Measurements from ENCODE around the gene LIN37. TPM values are rescaled to one million over a fixed set of nuclear protein-coding genes. Genes with fewer than 3 reads are reported as not detected.

LIN37 gene
- total RNA-seq, 2 experiments from 2014 or later = 13.7 to 15.9 TPM

DNA sequence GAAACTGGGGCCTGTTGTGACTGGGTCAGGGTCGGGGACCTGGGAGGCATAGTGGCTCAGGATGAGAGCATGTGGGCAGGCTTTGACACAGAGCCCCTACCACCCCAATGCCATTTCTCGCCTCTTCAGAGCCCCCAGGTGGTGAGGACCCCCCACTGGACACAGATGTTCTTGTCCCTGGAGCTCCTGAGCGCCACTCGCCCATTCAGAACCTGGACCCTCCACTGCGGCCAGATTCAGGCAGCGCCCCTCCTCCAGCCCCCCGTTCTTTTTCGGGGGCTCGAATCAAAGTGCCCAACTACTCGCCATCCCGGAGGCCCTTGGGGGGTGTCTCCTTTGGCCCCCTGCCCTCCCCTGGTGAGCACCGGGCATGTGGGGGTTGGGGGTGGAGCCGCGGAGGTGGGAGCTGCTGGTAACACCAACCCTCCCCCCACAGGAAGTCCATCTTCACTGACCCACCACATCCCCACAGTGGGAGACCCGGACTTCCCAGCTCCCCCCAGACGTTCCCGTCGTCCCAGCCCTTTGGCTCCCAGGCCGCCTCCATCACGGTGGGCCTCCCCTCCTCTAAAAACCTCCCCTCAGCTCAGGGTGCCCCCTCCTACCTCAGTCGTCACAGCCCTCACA, 16.5 kb upstream of the LIN37 start:
- H3K4me3 Mint-ChIP-seq = no peak overlapping the region
- no peak overlapping the region for H3K27ac Mint-ChIP-seq
- peaks cover 53% of the 10 kb centered on the region for H3K36me3 Mint-ChIP-seq (ENCODE audit: low read depth)
- no peaks in the 10 kb centered on the region for H3K27me3 Mint-ChIP-seq
- H3K4me1 Mint-ChIP-seq = peaks cover 5% of the 10 kb centered on the region
- no peaks in the 10 kb centered on the region for H3K9me3 Mint-ChIP-seq
- DNase-seq = no peak
- CTCF ChIA-PET = interaction anchor here (0.7 to 0.9 kb wide), 2 partner anchors 9 kb away, joined by 3 read pairs; no protein-coding TSS in a partner anchor
- POLR2A ChIA-PET = no interaction called here

DNA sequence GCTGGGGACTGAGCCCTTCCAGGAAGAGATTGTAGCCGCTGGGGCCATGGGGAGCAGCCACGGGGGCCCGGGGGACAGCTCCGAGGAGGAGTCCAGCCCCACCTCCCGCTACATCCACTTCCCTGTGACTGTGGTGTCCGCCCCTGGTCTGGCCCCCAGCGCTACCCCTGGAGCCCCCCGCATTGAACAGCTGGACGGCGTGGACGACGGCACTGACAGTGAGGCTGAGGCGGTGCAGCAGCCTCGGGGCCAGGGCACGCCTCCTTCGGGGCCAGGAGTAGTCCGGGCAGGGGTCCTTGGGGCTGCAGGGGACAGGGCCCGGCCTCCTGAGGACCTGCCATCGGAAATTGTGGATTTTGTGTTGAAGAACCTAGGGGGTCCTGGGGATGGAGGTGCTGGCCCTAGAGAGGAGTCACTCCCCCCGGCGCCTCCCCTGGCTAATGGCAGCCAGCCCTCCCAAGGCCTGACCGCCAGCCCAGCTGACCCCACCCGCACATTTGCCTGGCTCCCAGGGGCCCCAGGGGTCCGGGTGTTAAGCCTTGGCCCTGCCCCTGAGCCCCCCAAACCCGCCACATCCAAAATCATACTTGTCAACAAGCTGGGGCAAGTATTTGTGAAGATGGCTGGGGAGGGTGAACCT, 15.7 kb upstream of the LIN37 start:
- peaks cover 12% of the 10 kb centered on the region for H3K4me1 Mint-ChIP-seq
- H3K36me3 Mint-ChIP-seq (ENCODE audit: low read depth) = peaks cover 55% of the 10 kb centered on the region
- ChIA-PET CTCF (interaction anchor here (0.7 to 0.9 kb wide), 2 partner anchors 8 to 9 kb away, joined by 3 read pairs; no protein-coding TSS in a partner anchor), POLR2A (interaction anchor here (0.6 kb wide), 1 partner anchor 54 kb away, joined by 4 read pairs; no protein-coding TSS in a partner anchor)
- no peaks in the 10 kb centered on the region for H3K9me3 Mint-ChIP-seq
- no peaks in the 10 kb centered on the region for H3K27me3 Mint-ChIP-seq
- no peak overlapping the region for H3K27ac Mint-ChIP-seq
- no peak for DNase-seq
- no peak overlapping the region for H3K4me3 Mint-ChIP-seq

DNA sequence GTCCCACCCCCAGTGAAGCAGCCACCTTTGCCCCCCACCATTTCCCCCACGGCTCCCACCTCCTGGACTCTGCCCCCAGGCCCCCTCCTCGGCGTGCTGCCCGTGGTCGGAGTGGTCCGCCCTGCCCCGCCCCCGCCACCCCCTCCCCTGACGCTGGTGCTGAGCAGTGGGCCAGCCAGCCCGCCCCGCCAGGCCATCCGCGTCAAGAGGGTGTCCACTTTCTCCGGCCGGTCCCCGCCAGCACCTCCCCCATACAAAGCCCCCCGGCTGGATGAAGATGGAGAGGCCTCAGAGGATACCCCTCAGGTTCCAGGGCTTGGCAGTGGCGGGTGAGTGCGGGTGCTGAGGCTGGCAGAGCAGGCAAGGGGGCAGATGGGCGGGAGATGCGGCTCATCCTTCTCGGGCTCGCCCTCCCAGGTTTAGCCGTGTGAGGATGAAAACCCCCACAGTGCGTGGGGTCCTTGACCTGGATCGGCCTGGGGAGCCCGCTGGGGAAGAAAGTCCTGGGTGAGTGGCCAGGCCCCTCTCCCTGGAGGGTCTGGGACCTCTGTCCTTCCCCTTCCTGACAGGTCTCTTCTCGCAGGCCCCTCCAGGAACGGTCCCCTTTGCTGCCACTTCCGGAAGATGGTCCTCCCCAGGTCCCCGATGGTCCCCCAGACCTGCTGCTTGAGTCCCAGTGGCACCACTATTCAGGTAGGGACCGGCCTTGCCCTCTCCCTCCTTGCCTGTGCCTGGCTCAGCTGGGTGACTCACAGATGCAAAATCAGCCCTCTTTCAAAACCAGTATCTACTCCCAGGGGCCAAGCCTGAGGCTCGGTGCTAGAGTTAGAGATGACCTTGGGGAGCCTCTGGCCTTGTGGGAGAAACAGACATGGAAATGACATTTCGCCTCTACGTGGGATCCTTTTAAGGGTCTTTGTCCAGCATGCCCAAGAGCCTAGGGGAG, 14.9 kb upstream of the LIN37 start:
- Mint-ChIP-seq H3K27me3 (no peaks in the 10 kb centered on the region), H3K4me3 (no peak overlapping the region), H3K36me3 (ENCODE audit: low read depth) (peaks cover 54% of the 10 kb centered on the region), H3K27ac (no peak overlapping the region), H3K9me3 (no peaks in the 10 kb centered on the region), H3K4me1 (peaks cover 12% of the 10 kb centered on the region)
- POLR2A ChIA-PET = no interaction called here
- DNase-seq = no peak
- CTCF ChIA-PET = no interaction called here

DNA sequence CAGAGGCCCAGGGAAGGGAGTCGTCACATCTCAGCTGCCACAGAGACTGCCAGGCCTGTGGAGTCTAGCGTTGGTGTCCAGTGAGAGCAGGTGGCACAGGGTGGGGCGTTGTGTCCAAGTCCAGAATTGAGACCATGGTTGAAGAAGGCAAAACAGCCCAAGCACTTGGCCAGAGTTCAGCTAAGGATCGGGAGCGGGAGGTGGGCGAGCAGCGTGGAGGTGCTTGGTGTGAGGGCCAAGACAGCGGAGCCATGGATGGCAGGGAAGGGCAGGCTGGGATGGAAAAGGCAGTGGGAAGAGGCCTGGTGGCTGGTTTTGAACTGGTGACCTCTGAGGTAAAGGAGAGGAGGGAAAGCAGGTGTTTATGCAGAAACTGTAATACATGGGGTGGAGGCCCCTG, 14.1 kb upstream of the LIN37 start:
- DNase-seq = no peak
- Mint-ChIP-seq H3K36me3 (ENCODE audit: low read depth) (peaks cover 49% of the 10 kb centered on the region), H3K27me3 (no peaks in the 10 kb centered on the region), H3K9me3 (no peaks in the 10 kb centered on the region), H3K4me1 (peaks cover 16% of the 10 kb centered on the region), H3K4me3 (no peak overlapping the region), H3K27ac (no peak overlapping the region)
- ChIA-PET CTCF (no interaction called here), POLR2A (no interaction called here)

DNA sequence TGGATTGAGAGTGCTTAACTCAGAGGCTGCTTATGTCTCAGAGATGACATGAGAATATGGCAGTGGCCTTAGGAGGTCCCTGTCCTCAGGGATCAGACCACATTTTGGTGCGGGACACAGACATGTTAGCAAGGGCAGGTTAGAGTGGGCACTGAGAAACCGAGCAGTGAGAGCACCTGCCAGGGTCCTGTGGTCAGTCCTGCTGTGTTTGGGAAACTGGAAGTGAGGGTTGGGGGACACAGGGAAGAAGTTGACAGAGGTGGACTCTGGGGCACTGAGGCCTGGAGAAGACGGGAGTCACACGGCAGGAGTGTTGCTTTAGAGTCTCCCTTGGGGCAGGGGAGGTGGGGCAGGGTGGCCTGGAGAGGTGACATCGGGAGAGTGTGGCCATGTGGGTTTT, 13.5 kb upstream of the LIN37 start:
- H3K36me3 Mint-ChIP-seq (ENCODE audit: low read depth) = peaks cover 45% of the 10 kb centered on the region
- CTCF ChIA-PET = no interaction called here
- H3K4me3 Mint-ChIP-seq = no peak overlapping the region
- peaks cover 21% of the 10 kb centered on the region for H3K4me1 Mint-ChIP-seq
- no peaks in the 10 kb centered on the region for H3K27me3 Mint-ChIP-seq
- no peak overlapping the region for H3K27ac Mint-ChIP-seq
- POLR2A ChIA-PET = no interaction called here
- no peak for DNase-seq
- no peaks in the 10 kb centered on the region for H3K9me3 Mint-ChIP-seq

DNA sequence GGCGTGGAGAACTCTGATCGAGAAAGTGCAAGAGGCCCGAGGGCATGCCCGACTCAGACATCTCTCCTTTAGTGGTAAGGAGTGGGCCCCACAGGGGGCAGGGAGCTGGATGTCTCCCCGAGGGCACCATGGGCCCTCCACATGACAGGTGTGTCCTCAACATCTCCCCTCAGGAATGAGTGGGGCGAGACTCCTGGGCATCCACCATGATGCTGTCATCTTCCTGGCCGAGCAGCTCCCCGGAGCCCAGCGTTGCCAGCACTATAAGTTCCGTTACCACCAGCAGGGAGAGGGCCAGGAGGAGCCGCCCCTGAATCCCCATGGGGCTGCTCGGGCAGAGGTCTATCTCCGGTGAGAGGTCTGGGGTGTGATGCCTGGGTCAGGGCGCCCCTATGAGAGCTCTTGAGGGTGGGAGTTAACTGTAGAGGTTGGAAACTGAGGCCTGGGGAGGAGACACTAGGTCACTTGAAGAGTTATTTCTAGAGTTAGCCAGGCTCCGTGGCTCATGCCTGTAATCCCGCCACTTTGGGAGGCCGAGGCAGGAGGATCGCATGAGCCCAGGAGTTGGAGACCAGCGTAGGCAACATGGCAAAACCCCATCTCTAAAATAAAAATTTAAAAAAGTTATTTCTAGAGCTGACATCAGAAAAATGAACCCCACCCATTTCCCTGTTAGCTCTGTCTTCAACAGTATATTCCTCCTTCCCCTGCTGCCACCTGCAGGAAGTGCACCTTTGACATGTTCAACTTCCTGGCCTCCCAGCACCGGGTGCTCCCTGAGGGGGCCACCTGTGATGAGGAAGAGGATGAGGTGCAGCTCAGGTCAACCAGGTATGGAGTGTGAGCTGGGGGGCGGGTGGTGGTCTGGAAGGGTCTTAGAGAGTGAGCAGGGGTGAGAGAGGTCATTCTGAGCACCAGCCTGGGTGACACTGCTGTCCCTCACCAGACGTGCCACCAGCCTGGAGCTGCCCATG, 11.2 kb upstream of the LIN37 start:
- Mint-ChIP-seq H3K4me3 (no peak overlapping the region), H3K9me3 (no peaks in the 10 kb centered on the region), H3K27me3 (no peaks in the 10 kb centered on the region), H3K36me3 (ENCODE audit: low read depth) (peaks cover 30% of the 10 kb centered on the region), H3K4me1 (peaks cover 28% of the 10 kb centered on the region), H3K27ac (no peak overlapping the region)
- peak; percentile 48 for DNase-seq
- ChIA-PET POLR2A (no interaction called here), CTCF (interaction anchor here (0.6 to 2.2 kb wide), 11 partner anchors 8 to 393 kb away, joined by 3 to 13 read pairs (median 3); partner anchors contain the start of genes ALKBH6, LIN37, PSENEN and U2AF1L4)

DNA sequence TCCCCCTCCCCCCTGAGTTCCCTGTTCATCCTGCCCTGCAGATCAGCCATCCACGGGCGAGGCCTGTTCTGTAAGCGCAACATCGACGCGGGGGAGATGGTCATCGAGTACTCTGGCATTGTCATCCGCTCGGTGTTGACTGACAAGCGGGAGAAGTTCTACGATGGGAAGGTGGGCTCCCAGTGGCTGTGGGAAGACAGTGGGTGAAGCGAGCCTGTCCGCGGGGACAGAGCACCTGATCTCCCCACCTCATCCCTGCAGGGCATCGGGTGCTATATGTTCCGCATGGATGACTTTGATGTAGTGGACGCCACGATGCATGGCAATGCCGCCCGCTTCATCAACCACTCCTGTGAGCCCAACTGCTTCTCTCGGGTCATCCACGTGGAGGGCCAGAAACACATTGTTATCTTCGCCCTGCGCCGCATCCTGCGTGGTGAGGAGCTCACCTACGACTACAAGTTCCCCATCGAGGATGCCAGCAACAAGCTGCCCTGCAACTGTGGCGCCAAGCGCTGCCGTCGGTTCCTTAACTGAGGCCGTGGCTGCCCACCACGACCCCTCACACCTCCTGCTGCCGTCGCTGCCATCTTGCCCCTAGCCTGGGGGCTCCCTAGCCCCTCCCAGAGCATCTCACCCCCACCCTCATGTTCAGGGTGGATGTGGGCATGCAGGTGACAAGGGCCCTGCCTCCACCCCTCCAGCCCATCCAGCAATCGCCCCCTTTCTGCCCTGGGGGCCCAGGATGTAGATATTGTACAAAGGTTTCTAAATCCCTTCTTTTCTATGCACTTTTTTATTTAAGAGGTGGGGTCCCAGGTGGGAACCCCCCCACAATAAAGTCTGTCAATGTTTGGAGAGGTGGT, 10.1 kb upstream of the LIN37 start:
- no peak for DNase-seq
- Mint-ChIP-seq H3K9me3 (no peaks in the 10 kb centered on the region), H3K4me1 (peaks cover 38% of the 10 kb centered on the region), H3K27ac (no peak overlapping the region), H3K27me3 (no peaks in the 10 kb centered on the region), H3K4me3 (no peak overlapping the region), H3K36me3 (ENCODE audit: low read depth) (peaks cover 38% of the 10 kb centered on the region)
- ChIA-PET POLR2A (interaction anchor here (0.6 kb wide), 1 partner anchor 10 kb away, joined by 3 read pairs; the partner anchor contains the start of gene LIN37), CTCF (interaction anchor here (0.6 to 2.2 kb wide), 7 partner anchors 7 to 392 kb away, joined by 3 to 13 read pairs (median 4); partner anchors contain the start of genes ALKBH6, PSENEN and U2AF1L4)

DNA sequence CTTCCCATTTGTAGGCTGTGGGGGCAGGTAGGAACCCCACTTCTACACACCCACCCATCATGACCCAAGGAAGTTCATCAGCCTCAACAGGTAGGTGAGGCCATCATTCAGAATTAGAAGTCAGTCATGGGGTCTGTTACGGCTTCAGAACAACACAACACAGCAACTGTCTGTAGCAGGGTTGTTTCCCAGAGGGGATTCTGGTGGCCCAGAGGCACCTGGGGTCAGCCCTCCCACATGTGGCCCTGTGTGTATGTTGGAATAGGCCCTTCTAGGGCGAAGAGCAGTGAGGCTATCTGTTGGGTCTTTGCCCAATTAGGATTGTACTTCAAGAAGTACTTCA, 9.5 kb upstream of the LIN37 start:
- H3K27ac Mint-ChIP-seq = no peak overlapping the region
- H3K9me3 Mint-ChIP-seq = no peaks in the 10 kb centered on the region
- H3K4me1 Mint-ChIP-seq = peaks cover 41% of the 10 kb centered on the region
- H3K27me3 Mint-ChIP-seq = no peaks in the 10 kb centered on the region
- no peak for DNase-seq
- CTCF ChIA-PET = interaction anchor here (1.0 to 2.3 kb wide), 4 partner anchors 9 to 35 kb away, joined by 3 to 11 read pairs (median 6); partner anchors contain the start of genes LIN37 and ZBTB32
- H3K36me3 Mint-ChIP-seq (ENCODE audit: low read depth) = peaks cover 38% of the 10 kb centered on the region
- no peak overlapping the region for H3K4me3 Mint-ChIP-seq
- POLR2A ChIA-PET = no interaction called here

DNA sequence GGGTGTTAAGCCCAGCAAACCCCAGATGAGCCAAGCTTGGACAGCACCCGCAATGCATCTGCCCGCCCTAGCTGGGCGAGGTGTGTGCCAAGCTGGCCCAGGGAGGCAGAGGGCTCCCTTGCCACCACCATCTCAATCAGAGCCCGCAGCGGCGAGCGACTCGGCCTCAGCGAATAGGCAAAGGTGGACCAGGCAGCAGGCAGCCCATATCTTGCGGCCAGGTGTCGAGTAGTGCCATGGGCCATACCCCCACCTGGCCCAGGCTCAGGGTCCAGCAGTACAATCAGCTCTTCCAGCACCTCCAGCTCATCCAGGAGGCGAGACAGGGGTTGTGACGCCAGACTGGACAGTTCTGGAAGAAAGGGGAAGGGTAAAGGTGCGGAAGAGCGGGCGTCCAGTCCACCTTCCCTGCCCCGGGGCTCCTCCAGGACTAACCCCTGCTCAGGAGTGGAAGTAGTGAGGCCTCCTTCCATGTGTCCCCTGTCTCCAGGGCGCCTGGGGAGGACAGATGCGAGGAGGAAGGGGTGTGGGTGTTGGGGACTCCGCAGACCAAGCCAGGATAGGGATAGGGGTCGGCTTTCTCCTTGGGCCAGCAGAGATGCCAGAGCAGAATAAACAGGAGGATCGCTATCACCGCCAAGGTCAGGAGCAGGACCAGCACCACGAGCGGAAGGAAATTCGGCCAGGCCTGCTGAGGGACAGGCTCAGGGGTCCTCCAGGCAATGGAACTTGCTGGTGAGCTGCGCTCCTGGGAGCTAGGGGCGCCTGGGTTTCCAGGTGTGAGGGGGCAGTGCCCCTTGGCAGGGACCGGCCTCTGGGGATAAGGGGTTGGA, 8.9 kb upstream of the LIN37 start:
- DNase-seq = no peak
- H3K27me3 Mint-ChIP-seq = no peaks in the 10 kb centered on the region
- POLR2A ChIA-PET = no interaction called here
- peak overlapping the region; percentile 47 for H3K27ac Mint-ChIP-seq
- peaks cover 47% of the 10 kb centered on the region for H3K4me1 Mint-ChIP-seq
- peak overlapping the region; percentile 88 for H3K4me3 Mint-ChIP-seq
- CTCF ChIA-PET = interaction anchor here (0.8 to 2.3 kb wide), 10 partner anchors 9 to 192 kb away, joined by 3 to 11 read pairs (median 4); partner anchors contain the start of genes LIN37 and ZBTB32
- peaks cover 36% of the 10 kb centered on the region for H3K36me3 Mint-ChIP-seq (ENCODE audit: low read depth)
- H3K9me3 Mint-ChIP-seq = no peaks in the 10 kb centered on the region

DNA sequence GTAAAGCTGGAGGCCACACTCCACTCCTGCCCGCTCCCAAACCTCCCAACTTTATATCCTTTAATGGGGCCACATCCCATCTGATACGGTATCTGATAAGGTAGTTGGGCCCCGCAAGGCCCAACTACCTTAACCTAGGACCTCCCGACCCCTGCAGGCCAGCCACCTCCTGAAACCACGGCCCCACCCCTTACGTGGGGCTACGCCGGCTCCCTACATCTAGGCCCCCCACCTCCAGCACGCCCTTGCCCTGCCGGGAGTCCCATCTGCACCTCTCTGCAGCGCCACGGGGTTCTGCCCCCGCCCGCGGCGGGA, 8.3 kb upstream of the LIN37 start:
- Mint-ChIP-seq H3K36me3 (ENCODE audit: low read depth) (peaks cover 32% of the 10 kb centered on the region), H3K27me3 (no peaks in the 10 kb centered on the region), H3K4me1 (peaks cover 48% of the 10 kb centered on the region), H3K27ac (peak overlapping the region; percentile 47), H3K9me3 (no peaks in the 10 kb centered on the region), H3K4me3 (peak overlapping the region; percentile 88)
- ChIA-PET POLR2A (no interaction called here), CTCF (interaction anchor here (0.6 to 2.3 kb wide), 14 partner anchors 8 to 591 kb away, joined by 3 to 11 read pairs (median 4); partner anchors contain the start of genes LIN37 and ZBTB32)
- no peak for DNase-seq

Data from activated CD4-positive, alpha-beta T cell treated with anti-CD3 and anti-CD28 coated beads, Interleukin-2, amount 10 ng/mL, durations not matched to agents 7 days and 5 days (primary cell).